SH-SY5Y (cell line): ENCODE measurements around the gene GNAL.

Source experiments
- GATA2 ChIP-seq: IDR thresholded peaks from 2 replicates; pipeline ENCODE4 v1.6.1; 2011; ENCODE audit warnings: mild to moderate bottlenecking, low read depth, low read length
- GATA3 ChIP-seq: IDR thresholded peaks from 2 replicates; pipeline ENCODE4 v1.6.1; 2011; ENCODE audit warnings: low read depth, mild to moderate bottlenecking, low read length, moderate library complexity

- TF ChIP-seq GATA3, result no peak
- no peak for TF ChIP-seq GATA2
These were observed 234.4 kb downstream of the GNAL start for GRCh38 chr18:11923450-11923849.
